ENCODE data around the gene ISM1.
"Not testable (repeated sequence)": the region's sequence is repeated elsewhere in the genome, so short reads cannot be mapped to it uniquely, and the experiment has no call there.

ISM1 gene

GRCh38 chr20:13222319-13222716 lies 1.2 kb downstream of the ISM1 start:
- DNase-seq = no peak

- no peak for DNase-seq
Measured at GRCh38 chr20:13223736-13224520, 2.9 kb downstream of the ISM1 start.

GRCh38 chr20:13226367-13226766 lies 5.3 kb downstream of the ISM1 start:
- no peak for DNase-seq

GRCh38 chr20:13228771-13229170 lies 7.7 kb downstream of the ISM1 start:
- peak; percentile 24 for DNase-seq

GRCh38 chr20:13229538-13229937 lies 8.5 kb downstream of the ISM1 start:
- no peak for DNase-seq

- DNase-seq = peak; percentile 87
Measured at GRCh38 chr20:13231031-13231752, 10.1 kb downstream of the ISM1 start.

- DNase-seq = no peak
Measured at GRCh38 chr20:13232999-13233398, 11.9 kb downstream of the ISM1 start.

- DNase-seq = no peak
Measured at GRCh38 chr20:13234961-13235360, 13.9 kb downstream of the ISM1 start.

GRCh38 chr20:13236360-13236759 lies 15.3 kb downstream of the ISM1 start:
- DNase-seq = not testable (repeated sequence)

- DNase-seq = no peak
Measured at GRCh38 chr20:13236990-13237720, 16.1 kb downstream of the ISM1 start.

- no peak for DNase-seq
Measured at GRCh38 chr20:13238001-13238653, 17.1 kb downstream of the ISM1 start.

- DNase-seq = no peak
Measured at GRCh38 chr20:13243826-13244376, 22.8 kb downstream of the ISM1 start.

GRCh38 chr20:13245250-13245723 lies 24.2 kb downstream of the ISM1 start:
- DNase-seq = no peak

GRCh38 chr20:13249118-13249797 lies 28.2 kb downstream of the ISM1 start:
- DNase-seq = no peak

- no peak for DNase-seq
Measured at GRCh38 chr20:13249798-13250170, 28.7 kb downstream of the ISM1 start.

- no peak for DNase-seq
Measured at GRCh38 chr20:13250251-13250650, 29.2 kb downstream of the ISM1 start.

- DNase-seq = no peak
Measured at GRCh38 chr20:13251106-13251903, 30.2 kb downstream of the ISM1 start.

GRCh38 chr20:13251904-13252297 lies 30.8 kb downstream of the ISM1 start:
- DNase-seq = no peak

- DNase-seq = no peak
Measured at GRCh38 chr20:13255356-13255755, 34.3 kb downstream of the ISM1 start.

GRCh38 chr20:13256606-13257005 lies 35.5 kb downstream of the ISM1 start:
- DNase-seq = no peak

- no peak for DNase-seq
Measured at GRCh38 chr20:13259921-13260320, 38.8 kb downstream of the ISM1 start.

All from CD4-positive, alpha-beta T cell treated with Interleukin-21 for 1 hour (primary cell).